Spleen (tissue), 7 donors: ENCODE data around the gene PPM1H.

Source experiments
- CTCF ChIP-seq, 11 experiments: fragments of 200-600 bp in 7 of 11; fragments of 450-650 bp in 4 of 11; sonication (generic) in 4 of 11; IDR thresholded peaks in 8 of 11; conservative IDR thresholded peaks in 3 of 11; 1 replicate in 7 of 11; 2 replicates in 4 of 11; pipeline versions ENCODE4 v1.4.0 to v1.8.0; 2016 to 2021; ENCODE audit warnings: antibody characterized with exemption in 11 of 11, inconsistent platforms in 4 of 11, mild to moderate bottlenecking in 1 of 11
- POLR2A ChIP-seq, 3 donors: fragments of 450-650 bp; IDR thresholded peaks; one replicate each; pipeline ENCODE4 v1.5.1; 2017; ENCODE audit warnings: antibody characterized with exemption in 3 of 3, mild to moderate bottlenecking in 1 of 3
- donor health status: DM: no; HTN: no; CAD: no; lungs with moderate emphysema.
- donor health status: DM: no; HTN: no; CAD: no.
- donor health status: DM: no; HTN: no; CAD: no.

- no peak for TF ChIP-seq CTCF (IDR thresholded peaks at IDR 0.05 in 8 of 11, conservative IDR thresholded peaks at IDR 0.05 in 3 of 11)
- no peak for TF ChIP-seq POLR2A (IDR thresholded peaks at IDR 0.05)
Measured at GRCh38 chr12:62707939-62708338, 227.0 kb downstream of the PPM1H start.
